Spleen (tissue), 7 donors: ENCODE data around the gene ACSL1.

Source experiments
- CTCF ChIP-seq, 11 experiments: fragments of 200-600 bp in 7 of 11; fragments of 450-650 bp in 4 of 11; sonication (generic) in 4 of 11; IDR thresholded peaks in 8 of 11; conservative IDR thresholded peaks in 3 of 11; 1 replicate in 7 of 11; 2 replicates in 4 of 11; pipeline versions ENCODE4 v1.4.0 to v1.8.0; 2016 to 2021; ENCODE audit warnings: antibody characterized with exemption in 11 of 11, inconsistent platforms in 4 of 11, mild to moderate bottlenecking in 1 of 11
- POLR2AphosphoS5 ChIP-seq, 3 donors: sonication (generic); formaldehyde crosslinking; IDR thresholded peaks; one replicate each; pipeline ENCODE4 v1.5.1; 2017; ENCODE audit warnings: antibody characterized with exemption in 3 of 3
- donor health status: DM: no; HTN: no; CAD: no; lungs with moderate emphysema.
- donor health status: DM: no; HTN: no; CAD: no.
- donor health status: DM: no; HTN: no; CAD: no.

DNA sequence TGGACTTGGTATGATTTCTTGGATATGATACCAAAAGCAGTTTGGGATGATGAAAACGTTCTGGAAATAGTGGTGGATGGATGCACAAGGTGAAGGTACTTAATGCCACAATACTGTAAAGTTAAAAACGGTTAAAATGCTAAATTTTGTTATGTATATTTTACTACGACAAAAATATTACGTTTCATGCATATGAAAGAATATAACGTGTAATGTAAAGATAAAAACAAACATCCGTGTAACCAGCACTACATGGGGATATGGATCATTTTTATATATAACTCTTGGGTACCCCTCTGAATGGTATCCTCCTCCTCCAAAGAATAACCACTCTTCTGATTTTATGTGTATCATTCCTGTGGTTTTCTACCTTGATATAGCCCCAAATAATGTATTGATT, 91.0 kb downstream of the ACSL1 start:
- no peak for TF ChIP-seq CTCF (IDR thresholded peaks at IDR 0.05 in 8 of 11, conservative IDR thresholded peaks at IDR 0.05 in 3 of 11)
- no peak for TF ChIP-seq POLR2AphosphoS5 (IDR thresholded peaks at IDR 0.05)
